ENCODE measurements around the gene COX18. TPM values are rescaled to one million over a fixed set of nuclear protein-coding genes. Genes with fewer than 3 reads are reported as not detected.

Gene COX18
- total RNA-seq: 10 to 100 TPM; 16.9 to 23.5 (median 20.8) TPM

GRCh38 chr4:73069338-73070073 lies at the start of gene COX18:
Gene COX18, minus strand, starts transcription at chr4:73069716. Its CDS starts 67 bp downstream, at chr4:73069649.
- peak within 1 kb of the TSS; percentile 92 to 97 for H3K27ac ChIP-seq
- in situ Hi-C loops (cut with MboI; ENCODE audit: low pct_unique_long_range_greater_than_20kb in 2 of 9, low sequenced_read_pairs in 9 of 9, unreplicated experiment in 9 of 9): no loop called here

GRCh38 chr4:73109493-73109892 lies 40.0 kb upstream of the COX18 start:
- WGBS, 10 experiments: 87 to 100% (median 97%) methylated on average over 2 to 4 of the region's 4 CpGs
- no peak for ATAC-seq (replicated peaks in 6 of 8)
- in situ Hi-C loops (cut with MboI; ENCODE audit: low pct_unique_long_range_greater_than_20kb in 2 of 9, low sequenced_read_pairs in 9 of 9, unreplicated experiment in 9 of 9): no loop called here
- no peak overlapping the region for H3K4me3 ChIP-seq
- H3K4me1 ChIP-seq (replicated peaks in 1 of 2): no peaks in the 10 kb centered on the region
- H3K27ac ChIP-seq: no peak overlapping the region

More at GRCh38 chr4:73069338-73070073, at the start of gene COX18:
- Histone ChIP-seq H3K4me3 (peak within 1 kb of the TSS; percentile 66 to 93 (median 84)), H3K4me1 (replicated peaks in 1 of 2) (peaks cover 5 to 10% of the 10 kb centered on the region in 2 donors)
- WGBS, 10 experiments: 0 to 1% (median 0%) methylated on average over 1 to 29 of the region's 62 CpGs; no CpG with 5 or more reads in 1 of the 10 experiments
- ATAC-seq (replicated peaks in 6 of 8): peak; percentile 87 to 92 (median 91)

- ATAC-seq (replicated peaks in 6 of 8): peak in 3 of 8 experiments; percentile 37 to 53 (median 39)
- in situ Hi-C loops (cut with MboI; ENCODE audit: low pct_unique_long_range_greater_than_20kb in 2 of 9, low sequenced_read_pairs in 9 of 9, unreplicated experiment in 9 of 9): no loop called here
- Histone ChIP-seq H3K27ac (no peak overlapping the region), H3K4me3 (no peak overlapping the region), H3K4me1 (replicated peaks in 1 of 2) (no peaks in the 10 kb centered on the region)
- 67 to 100% (median 95%) methylated on average over 2 to 5 of the region's 5 CpGs; no CpG with 5 or more reads in 4 of the 10 experiments for WGBS, 10 experiments
These were observed 35.2 kb upstream of the COX18 start for GRCh38 chr4:73104695-73105094.

GRCh38 chr4:73103799-73104503 lies 34.4 kb upstream of the COX18 start:
- in situ Hi-C loops (cut with MboI; ENCODE audit: low pct_unique_long_range_greater_than_20kb in 2 of 9, low sequenced_read_pairs in 9 of 9, unreplicated experiment in 9 of 9): no loop called here
- no peak overlapping the region for H3K27ac ChIP-seq
- H3K4me1 ChIP-seq (replicated peaks in 1 of 2): no peaks in the 10 kb centered on the region
- WGBS, 10 experiments: 49 to 100% (median 76%) methylated on average over 1 to 8 of the region's 8 CpGs
- ATAC-seq (replicated peaks in 6 of 8): peak in 3 of 8 experiments; percentile 29 to 54 (median 38)
- no peak overlapping the region for H3K4me3 ChIP-seq

- ATAC-seq (replicated peaks in 6 of 8): peak in 6 of 8 experiments; percentile 7 to 19 (median 14)
- Histone ChIP-seq H3K4me3 (no peak overlapping the region), H3K27ac (no peak overlapping the region), H3K4me1 (replicated peaks in 1 of 2) (no peaks in the 10 kb centered on the region)
- WGBS, 10 experiments: 100% methylated on average over 2 of the region's 7 CpGs; no CpG with 5 or more reads in 9 of the 10 experiments
- in situ Hi-C loops (cut with MboI; ENCODE audit: low pct_unique_long_range_greater_than_20kb in 2 of 9, low sequenced_read_pairs in 9 of 9, unreplicated experiment in 9 of 9): no loop called here
These were observed 29.6 kb upstream of the COX18 start for GRCh38 chr4:73099143-73099542.

- 88 to 100% (median 92%) methylated on average over 1 to 4 of the region's 7 CpGs; no CpG with 5 or more reads in 3 of the 10 experiments for WGBS, 10 experiments
- ATAC-seq (replicated peaks in 6 of 8): no peak
- no peak overlapping the region for H3K4me3 ChIP-seq
- in situ Hi-C loops (cut with MboI; ENCODE audit: low pct_unique_long_range_greater_than_20kb in 2 of 9, low sequenced_read_pairs in 9 of 9, unreplicated experiment in 9 of 9): no loop called here
- no peak overlapping the region for H3K27ac ChIP-seq
- no peaks in the 10 kb centered on the region for H3K4me1 ChIP-seq (replicated peaks in 1 of 2)
These were observed 29.2 kb upstream of the COX18 start for GRCh38 chr4:73098713-73099112.

- ATAC-seq (replicated peaks in 6 of 8): no peak
- WGBS, 10 experiments: 60 to 100% (median 90%) methylated on average over 1 to 4 of the region's 4 CpGs; no CpG with 5 or more reads in 2 of the 10 experiments
- in situ Hi-C loops (cut with MboI; ENCODE audit: low pct_unique_long_range_greater_than_20kb in 2 of 9, low sequenced_read_pairs in 9 of 9, unreplicated experiment in 9 of 9): no loop called here
- Histone ChIP-seq H3K27ac (no peak overlapping the region), H3K4me1 (replicated peaks in 1 of 2) (no peaks in the 10 kb centered on the region), H3K4me3 (no peak overlapping the region)
These were observed 28.5 kb upstream of the COX18 start for GRCh38 chr4:73098016-73098415.

GRCh38 chr4:73092868-73093267 lies 23.4 kb upstream of the COX18 start:
- H3K27ac ChIP-seq: no peak overlapping the region
- in situ Hi-C loops (cut with MboI; ENCODE audit: low pct_unique_long_range_greater_than_20kb in 2 of 9, low sequenced_read_pairs in 9 of 9, unreplicated experiment in 9 of 9): no loop called here
- H3K4me3 ChIP-seq: no peak overlapping the region
- ATAC-seq (replicated peaks in 6 of 8): no peak
- 60 to 100% (median 100%) methylated on average over 1 of the region's 1 CpG; no CpG with 5 or more reads in 4 of the 10 experiments for WGBS, 10 experiments
- no peaks in the 10 kb centered on the region for H3K4me1 ChIP-seq (replicated peaks in 1 of 2)

GRCh38 chr4:73090738-73091137 lies 21.2 kb upstream of the COX18 start:
- H3K27ac ChIP-seq: no peak overlapping the region
- no peak for ATAC-seq (replicated peaks in 6 of 8)
- WGBS, 10 experiments: 83 to 100% (median 100%) methylated on average over 1 of the region's 1 CpG; no CpG with 5 or more reads in 6 of the 10 experiments
- H3K4me1 ChIP-seq (replicated peaks in 1 of 2): no peaks in the 10 kb centered on the region
- in situ Hi-C loops (cut with MboI; ENCODE audit: low pct_unique_long_range_greater_than_20kb in 2 of 9, low sequenced_read_pairs in 9 of 9, unreplicated experiment in 9 of 9): no loop called here
- no peak overlapping the region for H3K4me3 ChIP-seq

- no peak overlapping the region for H3K4me3 ChIP-seq
- no peak for ATAC-seq (replicated peaks in 6 of 8)
- no peak overlapping the region for H3K27ac ChIP-seq
- in situ Hi-C loops (cut with MboI; ENCODE audit: low pct_unique_long_range_greater_than_20kb in 2 of 9, low sequenced_read_pairs in 9 of 9, unreplicated experiment in 9 of 9): no loop called here
- no peaks in the 10 kb centered on the region for H3K4me1 ChIP-seq (replicated peaks in 1 of 2)
These were observed 18.4 kb upstream of the COX18 start for GRCh38 chr4:73087871-73088270.

GRCh38 chr4:73086095-73086868 lies 16.8 kb upstream of the COX18 start:
- in situ Hi-C loops (cut with MboI; ENCODE audit: low pct_unique_long_range_greater_than_20kb in 2 of 9, low sequenced_read_pairs in 9 of 9, unreplicated experiment in 9 of 9): no loop called here
- no peaks in the 10 kb centered on the region for H3K4me1 ChIP-seq (replicated peaks in 1 of 2)
- 57 to 95% (median 78%) methylated on average over 1 to 6 of the region's 6 CpGs for WGBS, 10 experiments
- no peak overlapping the region for H3K27ac ChIP-seq
- ATAC-seq (replicated peaks in 6 of 8): no peak
- no peak overlapping the region for H3K4me3 ChIP-seq

GRCh38 chr4:73080789-73081188 lies 11.3 kb upstream of the COX18 start:
- H3K4me1 ChIP-seq (replicated peaks in 1 of 2): no peaks in the 10 kb centered on the region
- in situ Hi-C loops (cut with MboI; ENCODE audit: low pct_unique_long_range_greater_than_20kb in 2 of 9, low sequenced_read_pairs in 9 of 9, unreplicated experiment in 9 of 9): no loop called here
- no peak overlapping the region for H3K27ac ChIP-seq
- ATAC-seq (replicated peaks in 6 of 8): no peak
- WGBS, 10 experiments: 83 to 100% (median 100%) methylated on average over 1 to 3 of the region's 3 CpGs; no CpG with 5 or more reads in 3 of the 10 experiments
- no peak overlapping the region for H3K4me3 ChIP-seq

GRCh38 chr4:73075832-73076231 lies 6.3 kb upstream of the COX18 start:
- in situ Hi-C loops (cut with MboI; ENCODE audit: low pct_unique_long_range_greater_than_20kb in 2 of 9, low sequenced_read_pairs in 9 of 9, unreplicated experiment in 9 of 9): no loop called here
- Histone ChIP-seq H3K27ac (no peak overlapping the region), H3K4me1 (replicated peaks in 1 of 2) (no peaks in the 10 kb centered on the region), H3K4me3 (no peak overlapping the region)
- ATAC-seq (replicated peaks in 6 of 8): no peak
- 47 to 100% (median 91%) methylated on average over 1 to 3 of the region's 3 CpGs for WGBS, 10 experiments

Measured in motor neuron (in vitro differentiated cells).